Measurements from ENCODE around the gene TRAF3IP1.

Gene TRAF3IP1

DNA sequence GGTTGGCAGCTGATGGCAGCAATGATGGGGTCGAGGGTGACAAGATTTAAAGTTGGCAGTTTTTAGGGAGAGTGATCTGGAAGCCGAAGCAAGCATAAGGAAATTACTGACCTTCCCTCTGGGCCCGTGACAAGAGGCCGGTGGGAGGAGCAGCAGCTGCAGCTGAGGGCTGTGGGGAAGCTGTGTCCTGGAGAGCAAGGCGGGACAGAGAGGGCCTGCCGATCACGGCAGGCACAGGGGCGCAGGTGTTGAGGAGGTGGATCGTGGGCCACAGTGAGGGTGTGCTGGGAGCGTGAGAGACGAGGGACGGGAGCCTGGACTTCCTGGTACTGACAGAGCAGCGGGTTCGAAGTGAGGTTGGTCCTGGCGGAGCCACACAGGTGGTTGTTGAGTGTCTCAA lies 31.0 kb downstream of the TRAF3IP1 start (continued):
- no peak for TF ChIP-seq ZC3H10 (CRISPR knock-in tag; IDR thresholded peaks at IDR 0.05)

DNA sequence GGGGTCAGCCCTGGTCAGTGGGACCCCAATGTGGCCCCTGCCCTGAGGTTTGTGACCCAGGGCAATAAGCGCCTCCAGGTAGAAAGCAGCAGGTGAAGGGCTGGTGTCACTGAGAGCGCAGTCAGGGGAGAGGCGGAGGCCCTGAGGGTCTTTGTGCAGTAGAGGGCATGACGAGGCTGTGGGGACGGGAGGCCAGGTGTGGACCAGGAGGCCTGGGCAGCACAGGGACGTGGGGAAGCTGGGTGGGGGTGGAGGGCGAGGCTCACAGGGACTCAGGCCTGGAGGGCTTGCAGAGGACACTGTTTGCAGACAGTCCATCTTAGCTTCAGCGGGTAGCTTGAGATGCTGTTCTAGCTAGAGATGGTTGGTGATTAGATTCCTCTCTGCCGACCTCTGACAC lies 32.0 kb downstream of the TRAF3IP1 start:
- no peak for ATAC-seq
- TF ChIP-seq GLIS3 (CRISPR knock-in tag; IDR thresholded peaks at IDR 0.05) (no peak), RARB (CRISPR knock-in tag; IDR thresholded peaks at IDR 0.05) (no peak)
- TF ChIP-seq, protein P1, sequence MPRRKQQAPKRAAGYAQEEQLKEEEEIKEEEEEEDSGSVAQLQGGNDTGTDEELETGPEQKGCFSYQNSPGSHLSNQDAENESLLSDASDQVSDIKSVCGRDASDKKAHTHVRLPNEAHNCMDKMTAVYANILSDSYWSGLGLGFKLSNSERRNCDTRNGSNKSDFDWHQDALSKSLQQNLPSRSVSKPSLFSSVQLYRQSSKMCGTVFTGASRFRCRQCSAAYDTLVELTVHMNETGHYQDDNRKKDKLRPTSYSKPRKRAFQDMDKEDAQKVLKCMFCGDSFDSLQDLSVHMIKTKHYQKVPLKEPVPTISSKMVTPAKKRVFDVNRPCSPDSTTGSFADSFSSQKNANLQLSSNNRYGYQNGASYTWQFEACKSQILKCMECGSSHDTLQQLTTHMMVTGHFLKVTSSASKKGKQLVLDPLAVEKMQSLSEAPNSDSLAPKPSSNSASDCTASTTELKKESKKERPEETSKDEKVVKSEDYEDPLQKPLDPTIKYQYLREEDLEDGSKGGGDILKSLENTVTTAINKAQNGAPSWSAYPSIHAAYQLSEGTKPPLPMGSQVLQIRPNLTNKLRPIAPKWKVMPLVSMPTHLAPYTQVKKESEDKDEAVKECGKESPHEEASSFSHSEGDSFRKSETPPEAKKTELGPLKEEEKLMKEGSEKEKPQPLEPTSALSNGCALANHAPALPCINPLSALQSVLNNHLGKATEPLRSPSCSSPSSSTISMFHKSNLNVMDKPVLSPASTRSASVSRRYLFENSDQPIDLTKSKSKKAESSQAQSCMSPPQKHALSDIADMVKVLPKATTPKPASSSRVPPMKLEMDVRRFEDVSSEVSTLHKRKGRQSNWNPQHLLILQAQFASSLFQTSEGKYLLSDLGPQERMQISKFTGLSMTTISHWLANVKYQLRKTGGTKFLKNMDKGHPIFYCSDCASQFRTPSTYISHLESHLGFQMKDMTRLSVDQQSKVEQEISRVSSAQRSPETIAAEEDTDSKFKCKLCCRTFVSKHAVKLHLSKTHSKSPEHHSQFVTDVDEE (CRISPR knock-in tag; IDR thresholded peaks at IDR 0.05) = no peak

DNA sequence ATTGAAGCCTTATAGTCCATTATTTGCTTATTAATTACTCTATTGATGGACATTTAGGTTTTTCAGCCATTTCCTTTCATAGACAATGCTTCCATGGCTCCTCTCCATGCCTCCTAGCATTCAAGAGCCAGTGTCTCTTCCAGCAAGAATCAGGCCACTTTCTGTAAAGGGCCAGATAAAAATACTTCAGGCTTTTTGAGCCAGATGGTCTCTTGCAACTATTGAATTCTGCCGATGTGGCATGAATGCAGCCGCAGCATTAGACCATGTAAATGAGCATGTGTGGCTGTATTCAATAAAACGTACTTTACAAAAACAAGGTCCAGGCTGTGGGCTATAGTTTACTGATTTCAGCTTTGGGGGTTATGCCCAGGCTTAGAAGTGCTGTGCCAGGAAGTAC lies 38.5 kb downstream of the TRAF3IP1 start:
- TF ChIP-seq, protein P2, sequence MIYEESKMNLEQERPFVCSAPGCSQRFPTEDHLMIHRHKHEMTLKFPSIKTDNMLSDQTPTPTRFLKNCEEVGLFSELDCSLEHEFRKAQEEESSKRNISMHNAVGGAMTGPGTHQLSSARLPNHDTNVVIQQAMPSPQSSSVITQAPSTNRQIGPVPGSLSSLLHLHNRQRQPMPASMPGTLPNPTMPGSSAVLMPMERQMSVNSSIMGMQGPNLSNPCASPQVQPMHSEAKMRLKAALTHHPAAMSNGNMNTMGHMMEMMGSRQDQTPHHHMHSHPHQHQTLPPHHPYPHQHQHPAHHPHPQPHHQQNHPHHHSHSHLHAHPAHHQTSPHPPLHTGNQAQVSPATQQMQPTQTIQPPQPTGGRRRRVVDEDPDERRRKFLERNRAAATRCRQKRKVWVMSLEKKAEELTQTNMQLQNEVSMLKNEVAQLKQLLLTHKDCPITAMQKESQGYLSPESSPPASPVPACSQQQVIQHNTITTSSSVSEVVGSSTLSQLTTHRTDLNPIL (CRISPR knock-in tag; IDR thresholded peaks at IDR 0.05; ENCODE audit: low read depth) = no peak
- TF ChIP-seq ZC3H10 (CRISPR knock-in tag; IDR thresholded peaks at IDR 0.05) = no peak
- TF ChIP-seq BACH2 (CRISPR knock-in tag; IDR thresholded peaks at IDR 0.05; ENCODE audit: borderline replicate concordance) = no peak
- no peak for TF ChIP-seq ISL1 (CRISPR knock-in tag; IDR thresholded peaks at IDR 0.05)
- TF ChIP-seq TCF4 (CRISPR knock-in tag; IDR thresholded peaks at IDR 0.05; ENCODE audit: borderline replicate concordance) = no peak
- no peak for TF ChIP-seq ZFP3 (CRISPR knock-in tag; IDR thresholded peaks at IDR 0.05)
- TF ChIP-seq, protein P3, sequence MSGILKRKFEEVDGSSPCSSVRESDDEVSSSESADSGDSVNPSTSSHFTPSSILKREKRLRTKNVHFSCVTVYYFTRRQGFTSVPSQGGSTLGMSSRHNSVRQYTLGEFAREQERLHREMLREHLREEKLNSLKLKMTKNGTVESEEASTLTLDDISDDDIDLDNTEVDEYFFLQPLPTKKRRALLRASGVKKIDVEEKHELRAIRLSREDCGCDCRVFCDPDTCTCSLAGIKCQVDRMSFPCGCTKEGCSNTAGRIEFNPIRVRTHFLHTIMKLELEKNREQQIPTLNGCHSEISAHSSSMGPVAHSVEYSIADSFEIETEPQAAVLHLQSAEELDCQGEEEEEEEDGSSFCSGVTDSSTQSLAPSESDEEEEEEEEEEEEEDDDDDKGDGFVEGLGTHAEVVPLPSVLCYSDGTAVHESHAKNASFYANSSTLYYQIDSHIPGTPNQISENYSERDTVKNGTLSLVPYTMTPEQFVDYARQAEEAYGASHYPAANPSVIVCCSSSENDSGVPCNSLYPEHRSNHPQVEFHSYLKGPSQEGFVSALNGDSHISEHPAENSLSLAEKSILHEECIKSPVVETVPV (CRISPR knock-in tag; IDR thresholded peaks at IDR 0.05) = no peak
- no peak for TF ChIP-seq ZNF8 (CRISPR knock-in tag; IDR thresholded peaks at IDR 0.05)
- no peak for TF ChIP-seq CSDC2 (CRISPR knock-in tag; IDR thresholded peaks at IDR 0.05)
- TF ChIP-seq ZNF70 (CRISPR knock-in tag; IDR thresholded peaks at IDR 0.05) = no peak
- no peak for TF ChIP-seq TOX (CRISPR knock-in tag; IDR thresholded peaks at IDR 0.05; ENCODE audit: borderline replicate concordance)
- no peak for TF ChIP-seq ESRRG (CRISPR knock-in tag; IDR thresholded peaks at IDR 0.05)
- TF ChIP-seq ZFP30 (CRISPR knock-in tag; IDR thresholded peaks at IDR 0.05) = no peak
- TF ChIP-seq, protein P1 (CRISPR knock-in tag; IDR thresholded peaks at IDR 0.05) = no peak
- no peak for TF ChIP-seq PPARA (CRISPR knock-in tag; IDR thresholded peaks at IDR 0.05; ENCODE audit: borderline replicate concordance)
- no peak for TF ChIP-seq OSR1 (CRISPR knock-in tag; IDR thresholded peaks at IDR 0.05)
- TF ChIP-seq ZNF565 (CRISPR knock-in tag; conservative IDR thresholded peaks at IDR 0.05; ENCODE audit: low read depth) = no peak
- TF ChIP-seq, protein P4, sequence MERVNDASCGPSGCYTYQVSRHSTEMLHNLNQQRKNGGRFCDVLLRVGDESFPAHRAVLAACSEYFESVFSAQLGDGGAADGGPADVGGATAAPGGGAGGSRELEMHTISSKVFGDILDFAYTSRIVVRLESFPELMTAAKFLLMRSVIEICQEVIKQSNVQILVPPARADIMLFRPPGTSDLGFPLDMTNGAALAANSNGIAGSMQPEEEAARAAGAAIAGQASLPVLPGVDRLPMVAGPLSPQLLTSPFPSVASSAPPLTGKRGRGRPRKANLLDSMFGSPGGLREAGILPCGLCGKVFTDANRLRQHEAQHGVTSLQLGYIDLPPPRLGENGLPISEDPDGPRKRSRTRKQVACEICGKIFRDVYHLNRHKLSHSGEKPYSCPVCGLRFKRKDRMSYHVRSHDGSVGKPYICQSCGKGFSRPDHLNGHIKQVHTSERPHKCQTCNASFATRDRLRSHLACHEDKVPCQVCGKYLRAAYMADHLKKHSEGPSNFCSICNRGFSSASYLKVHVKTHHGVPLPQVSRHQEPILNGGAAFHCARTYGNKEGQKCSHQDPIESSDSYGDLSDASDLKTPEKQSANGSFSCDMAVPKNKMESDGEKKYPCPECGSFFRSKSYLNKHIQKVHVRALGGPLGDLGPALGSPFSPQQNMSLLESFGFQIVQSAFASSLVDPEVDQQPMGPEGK (CRISPR knock-in tag; IDR thresholded peaks at IDR 0.05; ENCODE audit: borderline replicate concordance) = no peak
- no peak for TF ChIP-seq RARB (CRISPR knock-in tag; IDR thresholded peaks at IDR 0.05)
- TF ChIP-seq, protein P5, sequence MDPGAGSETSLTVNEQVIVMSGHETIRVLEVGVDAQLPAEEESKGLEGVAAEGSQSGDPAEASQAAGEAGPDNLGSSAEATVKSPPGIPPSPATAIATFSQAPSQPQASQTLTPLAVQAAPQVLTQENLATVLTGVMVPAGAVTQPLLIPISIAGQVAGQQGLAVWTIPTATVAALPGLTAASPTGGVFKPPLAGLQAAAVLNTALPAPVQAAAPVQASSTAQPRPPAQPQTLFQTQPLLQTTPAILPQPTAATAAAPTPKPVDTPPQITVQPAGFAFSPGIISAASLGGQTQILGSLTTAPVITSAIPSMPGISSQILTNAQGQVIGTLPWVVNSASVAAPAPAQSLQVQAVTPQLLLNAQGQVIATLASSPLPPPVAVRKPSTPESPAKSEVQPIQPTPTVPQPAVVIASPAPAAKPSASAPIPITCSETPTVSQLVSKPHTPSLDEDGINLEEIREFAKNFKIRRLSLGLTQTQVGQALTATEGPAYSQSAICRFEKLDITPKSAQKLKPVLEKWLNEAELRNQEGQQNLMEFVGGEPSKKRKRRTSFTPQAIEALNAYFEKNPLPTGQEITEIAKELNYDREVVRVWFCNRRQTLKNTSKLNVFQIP (CRISPR knock-in tag; IDR thresholded peaks at IDR 0.05; ENCODE audit: borderline replicate concordance, low read depth) = no peak

More for the DNA sequence above, 38.5 kb downstream of the TRAF3IP1 start:
- no peak for ATAC-seq
